ENCODE measurements around the gene FBLL1.
A peak's percentile ranks its signal among the peaks of the same experiment; 100 is the strongest.
"Not testable (repeated sequence)": the region's sequence is repeated elsewhere in the genome, so short reads cannot be mapped to it uniquely, and the experiment has no call there.

The FBLL1 gene

DNA sequence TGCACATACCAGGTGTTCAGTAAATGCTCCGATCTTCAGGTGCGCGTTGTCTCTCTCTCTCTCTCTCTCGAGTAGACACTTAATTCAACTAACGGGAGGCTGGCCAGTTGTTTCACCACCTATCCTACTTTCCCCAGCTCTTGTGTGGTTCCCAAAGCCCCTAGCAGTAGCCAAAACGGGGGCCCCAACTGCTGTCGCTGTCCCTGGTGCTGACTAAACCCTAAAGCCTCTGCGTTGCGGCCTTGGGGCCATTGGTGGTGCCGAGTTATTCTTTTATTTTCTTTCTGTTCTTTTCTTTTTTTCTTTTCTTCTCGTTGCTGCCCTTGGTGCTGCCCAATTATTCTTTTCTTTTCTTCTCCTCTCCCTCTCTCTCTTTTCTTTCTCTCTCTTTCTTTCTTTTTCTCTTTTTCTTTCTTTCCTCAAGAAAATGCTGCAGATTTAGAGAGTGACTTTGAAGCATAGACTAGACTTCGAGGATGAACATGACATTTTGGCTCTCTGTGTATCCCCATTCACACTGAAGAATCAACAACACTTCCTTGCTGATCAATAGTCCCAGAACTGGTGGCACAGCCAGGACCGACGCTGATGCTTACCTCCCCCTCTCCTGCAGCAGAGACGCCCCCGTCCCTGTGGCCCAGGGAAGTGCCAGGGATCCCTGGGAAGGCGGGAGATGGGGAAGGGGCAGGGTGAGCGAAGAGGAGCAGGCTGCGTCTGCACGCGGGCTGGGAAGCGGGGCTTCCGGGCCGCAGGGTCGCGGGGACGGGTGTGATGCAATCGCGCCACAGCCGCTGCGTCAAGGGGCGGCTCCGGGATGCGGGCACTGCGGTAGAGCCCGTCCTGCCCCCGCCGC, at the start of gene FBLL1:
FBLL1 (plus strand) TSS at position 785 of the 853 bp plus-strand sequence. CDS start 200 bp downstream, outside the sequence.
- peak; percentile 41 for DNase-seq

DNA sequence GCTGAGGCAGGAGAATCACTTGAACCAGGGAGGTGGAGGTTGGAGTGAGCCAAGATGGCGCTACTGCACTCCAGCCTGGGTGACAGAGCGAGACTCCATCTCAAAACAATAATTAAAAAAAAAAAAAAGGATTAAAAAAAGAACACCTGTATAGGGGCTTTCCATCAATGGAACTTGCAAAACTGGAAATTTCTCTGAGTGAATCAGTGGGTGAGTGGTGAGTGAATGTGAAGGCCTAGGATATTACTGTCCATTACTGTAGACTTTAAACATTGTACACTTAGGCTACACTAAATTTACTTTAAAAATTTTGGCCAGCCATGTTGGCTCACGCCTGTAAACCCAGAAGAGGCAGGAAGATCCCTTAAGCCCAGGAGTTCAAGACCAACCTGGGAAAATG, 48.5 kb upstream of the FBLL1 start:
- no peak for DNase-seq

- DNase-seq: peak; percentile 18
These were observed 47.7 kb upstream of the FBLL1 start for GRCh38 chr5:168481330-168481788.

- no peak for DNase-seq
These were observed 46.7 kb upstream of the FBLL1 start for GRCh38 chr5:168482361-168482760.

- DNase-seq: peak; percentile 94
These were observed 42.8 kb upstream of the FBLL1 start, which contains the start of gene RARS1 for GRCh38 chr5:168486136-168486879. TSS of gene RARS1 (plus strand) at chr5:168486471. CDS start at chr5:168486499, 28 bp downstream.

DNA sequence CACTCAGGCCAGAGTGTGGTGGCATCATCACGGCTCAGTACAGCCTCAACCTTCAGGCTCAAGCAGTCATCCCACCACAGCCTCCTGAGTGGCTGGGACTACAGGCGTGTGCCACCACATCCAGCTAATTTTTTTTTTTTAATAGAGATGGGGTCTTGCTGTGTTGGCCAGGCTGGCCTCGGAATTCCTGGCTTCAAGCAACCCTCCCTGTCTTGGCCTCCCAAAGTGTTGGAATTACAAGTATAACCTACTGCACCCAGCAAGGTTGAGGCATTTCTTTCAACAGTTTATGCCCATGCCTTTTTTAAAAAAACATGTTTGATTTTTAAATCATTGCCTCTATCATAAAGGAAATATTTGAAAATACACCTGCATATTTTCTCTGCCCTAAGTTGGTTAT, 40.0 kb upstream of the FBLL1 start:
- no peak for DNase-seq

DNA sequence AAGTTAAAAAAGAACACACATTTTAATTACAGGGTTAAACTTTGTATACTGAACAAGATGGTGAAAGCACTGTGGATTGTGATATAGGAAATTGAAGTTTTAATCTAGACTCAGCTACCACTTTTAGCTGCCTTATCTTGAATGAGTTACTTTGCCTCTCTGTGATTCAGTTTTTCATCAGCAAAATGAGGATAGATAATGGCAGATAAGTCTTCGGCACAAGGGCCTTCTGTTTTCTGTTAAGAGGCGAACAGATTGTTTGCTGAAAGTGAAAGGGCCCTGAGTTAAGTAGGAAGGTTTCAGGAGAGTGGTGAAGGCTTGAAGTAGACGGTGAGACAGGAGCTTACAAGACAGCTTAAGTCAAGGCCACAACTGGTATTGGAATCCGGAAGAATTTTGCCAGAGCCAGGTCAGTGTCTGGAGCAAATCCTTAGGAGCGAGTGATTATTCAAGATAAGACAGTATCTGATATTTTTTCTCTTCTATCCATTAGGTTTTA, 35.0 kb upstream of the FBLL1 start:
- DNase-seq: no peak

DNA sequence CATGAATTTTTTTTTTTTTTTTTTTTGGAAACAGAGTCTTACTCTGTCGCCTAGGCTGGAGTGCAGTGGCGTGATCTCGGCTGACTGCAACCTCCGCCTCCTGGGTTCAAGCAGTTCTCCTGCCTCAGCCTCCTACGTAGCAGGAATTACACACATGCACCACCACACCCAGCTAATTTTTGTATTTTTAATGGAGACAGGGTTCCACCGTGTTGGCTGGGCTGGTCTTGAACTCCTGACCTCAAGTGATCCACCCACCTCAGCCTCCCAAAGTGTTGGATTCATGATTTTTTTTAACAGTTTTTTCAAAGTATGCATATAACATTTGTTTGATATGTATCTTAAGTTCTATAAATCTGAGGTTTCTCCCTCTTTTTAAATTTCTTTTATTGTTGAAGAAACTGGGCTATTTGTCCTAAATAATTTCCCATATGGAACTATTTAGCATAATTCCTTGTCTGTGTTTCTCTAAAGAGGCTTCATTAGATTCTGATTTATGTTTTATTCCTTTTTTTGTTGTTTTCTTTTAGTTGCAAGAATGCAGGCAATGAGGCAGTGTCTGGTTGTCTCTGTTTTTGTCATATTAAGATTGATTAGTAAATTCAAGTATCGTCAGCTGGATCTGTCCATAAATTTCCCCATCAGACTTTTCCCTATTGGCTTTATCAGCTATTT, 26.4 kb upstream of the FBLL1 start:
- DNase-seq: no peak

- DNase-seq: no peak
These were observed 15.2 kb upstream of the FBLL1 start for GRCh38 chr5:168513861-168514428.

DNA sequence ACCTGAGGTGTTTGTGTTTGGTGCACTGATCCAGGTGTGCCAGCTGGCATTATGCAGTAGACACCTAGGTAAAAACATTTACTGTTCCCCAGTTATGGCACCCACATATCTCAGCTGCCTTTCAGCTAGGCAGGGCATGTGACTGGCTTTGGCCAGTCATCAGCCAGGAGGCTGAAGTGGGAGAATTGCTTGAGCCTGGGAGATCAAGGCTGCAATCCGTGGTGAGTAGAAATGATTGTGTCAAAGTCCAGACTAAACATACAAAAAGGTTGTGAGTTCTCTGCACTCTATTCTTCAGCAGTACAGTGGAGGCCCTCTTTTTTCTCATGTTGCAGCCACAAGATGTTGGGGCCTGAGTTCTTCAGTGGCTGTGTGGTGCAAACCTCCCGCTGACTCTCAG, 3.2 kb upstream of the FBLL1 start:
- DNase-seq: no peak

DNA sequence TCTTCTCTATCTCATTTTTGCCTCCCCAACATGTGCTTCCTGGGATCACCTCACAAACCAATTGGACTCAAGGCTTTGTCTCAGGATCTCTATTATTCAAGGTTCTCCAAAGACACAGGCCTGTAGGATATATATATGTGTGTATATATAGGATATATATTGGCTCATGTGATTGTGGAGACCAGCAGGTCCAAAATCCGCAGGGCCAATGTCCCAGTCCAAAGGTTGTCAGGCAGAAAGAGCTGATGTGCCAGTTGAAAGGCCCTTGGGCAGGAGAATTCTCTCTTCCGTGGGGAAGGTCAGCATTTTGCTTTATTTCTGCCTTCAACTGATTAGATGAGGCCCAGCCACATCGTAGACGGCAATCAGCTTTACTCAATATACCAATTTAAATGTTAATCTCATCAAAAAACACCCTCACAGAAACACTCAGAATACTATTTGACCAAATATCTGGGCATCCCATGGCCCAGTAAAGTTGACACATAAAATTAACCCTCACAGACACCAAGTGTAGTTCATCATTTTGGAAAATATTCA, 1.3 kb upstream of the FBLL1 start:
- DNase-seq: no peak

DNA sequence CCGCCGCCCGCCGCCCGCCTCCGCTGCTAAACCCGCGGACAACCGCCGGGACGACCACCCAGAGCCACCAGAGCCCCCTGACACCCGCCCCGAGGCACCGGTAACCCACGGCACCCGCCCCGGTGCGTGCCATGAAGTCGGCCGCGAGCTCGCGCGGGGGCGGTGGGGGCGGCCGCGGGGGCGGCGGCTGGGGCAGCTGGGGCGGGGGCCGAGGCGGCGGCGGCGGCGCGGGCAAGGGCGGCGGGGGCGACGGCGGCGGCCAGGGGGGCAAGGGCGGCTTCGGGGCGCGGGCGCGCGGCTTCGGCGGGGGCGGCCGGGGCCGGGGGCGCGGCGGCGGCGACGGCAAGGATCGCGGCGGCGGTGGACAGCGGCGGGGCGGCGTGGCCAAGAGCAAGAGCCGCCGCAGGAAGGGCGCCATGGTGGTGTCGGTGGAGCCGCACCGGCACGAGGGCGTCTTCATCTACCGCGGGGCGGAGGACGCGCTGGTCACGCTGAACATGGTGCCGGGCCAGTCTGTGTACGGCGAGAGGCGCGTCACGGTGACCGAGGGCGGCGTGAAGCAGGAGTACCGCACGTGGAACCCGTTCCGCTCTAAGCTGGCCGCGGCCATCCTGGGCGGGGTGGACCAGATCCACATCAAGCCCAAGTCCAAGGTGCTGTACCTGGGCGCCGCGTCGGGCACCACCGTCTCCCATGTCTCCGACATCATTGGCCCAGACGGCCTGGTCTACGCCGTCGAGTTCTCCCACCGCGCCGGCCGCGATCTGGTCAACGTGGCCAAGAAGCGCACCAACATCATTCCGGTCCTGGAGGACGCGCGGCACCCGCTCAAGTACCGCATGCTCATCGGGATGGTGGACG, 499 bp downstream of the FBLL1 start:
- peak; percentile 14 for DNase-seq

DNA sequence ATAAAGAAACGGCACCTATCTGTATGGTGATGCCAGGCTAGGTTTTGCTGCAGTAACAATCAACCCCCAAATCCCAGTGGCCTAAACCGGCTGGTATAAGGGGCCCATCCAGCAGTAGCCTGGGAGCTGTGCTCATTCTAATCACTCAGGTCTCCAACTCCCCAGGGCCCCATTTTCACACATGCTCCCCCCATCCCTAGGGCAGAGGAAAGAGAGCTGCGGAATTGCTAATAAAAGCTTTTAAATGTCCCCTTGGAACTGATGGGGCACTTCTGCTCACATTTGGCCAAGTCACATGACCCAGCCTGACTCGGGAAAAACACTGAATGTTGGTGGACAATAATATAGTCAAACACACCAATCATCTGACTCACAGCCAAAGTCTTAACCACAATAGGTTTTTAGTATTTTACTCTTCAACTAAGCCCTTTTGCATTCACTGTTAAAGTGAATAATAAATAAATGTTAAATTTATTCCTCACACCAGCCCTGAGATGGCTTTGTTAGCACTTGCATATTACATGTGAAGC, 1.6 kb downstream of the FBLL1 start:
- DNase-seq: no peak

DNA sequence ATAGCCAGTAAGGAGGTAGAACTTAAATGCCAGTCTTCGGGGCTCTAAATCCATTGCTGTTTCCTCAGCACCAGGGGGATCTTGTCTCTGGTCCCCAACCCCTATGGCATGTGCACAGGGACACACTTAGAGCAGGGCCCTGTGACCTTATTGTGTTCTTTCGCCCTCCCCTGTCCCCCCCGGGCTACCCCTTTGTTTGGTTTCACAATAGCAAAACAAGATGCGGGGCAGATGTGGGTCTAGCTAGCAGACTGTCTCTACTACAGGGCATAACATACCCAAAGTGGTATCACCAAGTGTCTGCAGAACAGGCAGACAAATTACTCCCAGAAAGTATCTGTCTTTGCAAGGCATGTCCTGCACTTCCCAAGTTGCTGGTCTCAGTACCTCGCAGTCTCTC, 2.1 kb downstream of the FBLL1 start:
- no peak for DNase-seq

- DNase-seq: no peak
These were observed 3.1 kb downstream of the FBLL1 start for GRCh38 chr5:168531987-168532864.

DNA sequence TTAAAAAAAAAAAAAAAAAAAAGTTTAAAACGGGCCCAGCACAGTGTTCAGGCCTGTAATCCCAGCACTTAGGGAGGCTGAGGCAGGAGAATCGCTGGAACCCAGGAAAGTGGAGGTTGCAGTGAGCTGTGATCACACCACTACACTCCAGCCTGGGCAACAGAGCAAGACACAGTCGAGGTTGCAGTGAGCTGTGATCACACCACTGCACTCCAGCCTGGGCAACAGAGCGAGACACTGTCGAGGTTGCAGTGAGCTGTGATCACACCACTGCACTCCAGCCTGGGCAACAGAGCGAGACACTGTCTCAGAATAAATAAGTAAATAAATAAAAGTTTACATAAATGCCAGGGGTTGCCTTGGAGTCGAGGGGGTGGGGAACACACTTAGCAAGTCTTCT, 5.2 kb downstream of the FBLL1 start:
- DNase-seq: not testable (repeated sequence)

DNA sequence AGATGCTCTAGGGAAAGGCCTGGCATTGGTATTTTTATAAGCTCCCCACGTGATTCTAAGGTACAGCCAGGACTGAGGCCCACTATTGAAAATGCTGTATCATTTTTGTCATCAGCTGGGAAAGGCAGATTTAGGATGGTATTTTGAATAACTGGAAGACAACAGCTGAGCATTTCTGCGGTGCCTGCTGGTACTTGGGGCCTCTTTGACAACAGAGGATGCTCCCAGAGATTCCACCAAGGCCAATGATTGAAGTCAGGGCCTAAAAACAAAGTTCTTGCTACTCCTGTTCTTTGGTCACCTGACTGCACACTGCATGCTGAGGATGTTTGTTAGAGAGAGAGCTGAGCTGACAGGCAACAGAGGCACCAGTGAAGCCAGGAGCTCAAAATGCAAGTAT, 8.1 kb downstream of the FBLL1 start:
- DNase-seq: no peak

- no peak for DNase-seq
These were observed 20.4 kb downstream of the FBLL1 start for GRCh38 chr5:168549554-168549953.

DNA sequence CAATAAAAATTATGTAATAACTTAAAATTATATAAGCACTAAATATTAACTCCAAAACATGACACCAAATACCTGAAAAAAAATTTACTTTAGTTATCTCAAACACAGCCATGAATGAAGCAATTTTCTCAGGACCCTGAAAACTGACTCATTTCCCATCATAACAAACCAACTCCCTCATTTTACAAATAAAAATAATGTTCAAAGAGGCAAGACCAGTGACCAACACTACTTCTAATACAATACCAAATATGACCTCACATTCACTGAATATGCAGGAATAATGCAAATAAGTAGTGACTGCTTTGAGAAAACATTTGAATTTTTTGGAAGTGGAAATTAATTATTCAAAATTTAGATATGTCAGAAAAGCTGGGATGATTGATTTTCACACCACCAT, 21.6 kb downstream of the FBLL1 start:
- DNase-seq: no peak

DNA sequence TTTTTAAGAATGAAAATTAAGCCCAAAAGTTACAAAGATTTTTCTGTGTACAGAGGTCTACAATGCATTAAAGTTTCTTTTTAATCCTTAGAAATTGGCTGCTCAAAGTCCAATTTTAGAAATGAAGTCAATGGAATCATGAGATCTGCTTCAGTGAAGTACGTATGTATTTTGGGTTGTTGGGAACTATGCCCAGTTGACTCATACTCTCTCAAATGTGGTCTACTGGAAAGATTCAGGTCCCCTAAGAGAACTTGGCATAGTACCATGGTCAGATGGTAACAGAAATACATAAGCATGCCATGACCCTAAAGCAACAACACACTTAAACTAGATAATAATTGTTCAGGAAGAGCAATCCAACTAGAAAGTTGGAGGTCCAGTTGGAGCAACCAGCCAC, 23.0 kb downstream of the FBLL1 start:
- no peak for DNase-seq

All from activated CD4-positive, alpha-beta T cell treated with anti-CD3 and anti-CD28 coated beads for 48 hours (primary cell).